GM21717 (cell line): ENCODE results near the gene SYNC.
"Not testable (repeated sequence)": the region's sequence is repeated elsewhere in the genome, so short reads cannot be mapped to it uniquely, and the experiment has no call there.

Source experiments
- ATAC-seq: cut with Tn5 transposase; IDR thresholded peaks from one replicate; pipeline ENCODE4 v1.9.1; 2021; ENCODE audit warnings: mild to moderate bottlenecking, moderate library complexity; ENCODE audit not compliant: unreplicated experiment

SYNC gene

DNA sequence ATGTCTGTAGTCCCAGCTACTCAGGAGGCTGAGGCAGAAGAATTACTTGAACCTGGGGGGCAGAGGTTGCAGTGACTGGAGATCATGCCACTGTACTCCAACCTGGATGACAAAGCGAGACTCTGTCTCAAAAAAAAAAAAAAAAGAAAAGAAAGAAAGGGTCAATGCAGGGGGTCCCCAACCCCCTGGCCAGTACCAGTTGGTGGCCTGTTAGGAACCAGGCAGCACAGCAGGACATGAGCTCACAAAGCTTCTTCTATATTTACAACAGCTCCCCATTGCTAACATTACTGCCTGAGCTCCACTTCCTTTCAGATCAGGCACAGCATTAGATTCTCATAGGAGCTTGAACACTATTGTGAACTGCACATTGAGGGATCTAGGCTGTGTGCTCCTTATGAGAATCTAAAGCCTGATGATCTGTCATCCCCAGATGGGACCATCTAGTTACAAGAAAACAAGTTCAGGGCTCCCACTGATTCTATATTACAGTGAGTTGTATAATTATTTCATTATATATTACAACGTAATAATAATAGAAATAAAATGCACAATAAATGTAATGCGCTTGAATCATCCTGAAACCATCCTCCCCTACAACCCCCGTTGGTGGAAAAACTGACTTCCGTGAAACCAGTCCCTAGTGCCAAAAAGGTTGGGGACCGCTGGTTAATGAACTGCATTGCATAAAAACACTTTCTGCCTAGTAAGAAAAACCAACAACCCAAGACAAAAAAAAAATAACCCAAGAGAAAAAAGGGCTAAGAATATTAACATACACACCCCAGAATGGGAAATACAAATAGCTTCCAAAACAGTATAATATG is 55.0 kb downstream of the SYNC start:
- no peak for ATAC-seq

DNA sequence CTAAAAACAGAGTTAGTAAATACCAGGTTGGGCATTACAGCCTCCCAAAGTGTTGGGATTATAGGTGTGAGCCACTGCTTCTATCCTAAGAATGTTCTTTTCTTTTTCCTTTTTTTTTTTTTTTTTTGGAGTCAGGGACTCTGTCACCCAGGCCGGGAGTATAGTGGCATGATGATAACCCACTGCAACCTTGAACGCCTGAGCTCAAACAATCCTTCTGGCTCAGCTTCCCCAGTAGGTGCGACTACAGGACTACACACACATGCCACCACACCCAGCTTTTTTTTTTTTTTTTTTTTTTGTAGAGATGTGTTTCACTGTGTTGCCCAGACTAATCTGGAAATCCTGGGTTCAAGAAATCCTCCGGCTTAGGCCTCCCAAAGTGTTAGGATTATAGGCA is 58.1 kb downstream of the SYNC start:
- no peak for ATAC-seq

GRCh38 chr1:32642292-32642827 is 60.2 kb downstream of the SYNC start:
- not testable (repeated sequence) for ATAC-seq

GRCh38 chr1:32639489-32640075 is 63.0 kb downstream of the SYNC start:
- no peak for ATAC-seq

DNA sequence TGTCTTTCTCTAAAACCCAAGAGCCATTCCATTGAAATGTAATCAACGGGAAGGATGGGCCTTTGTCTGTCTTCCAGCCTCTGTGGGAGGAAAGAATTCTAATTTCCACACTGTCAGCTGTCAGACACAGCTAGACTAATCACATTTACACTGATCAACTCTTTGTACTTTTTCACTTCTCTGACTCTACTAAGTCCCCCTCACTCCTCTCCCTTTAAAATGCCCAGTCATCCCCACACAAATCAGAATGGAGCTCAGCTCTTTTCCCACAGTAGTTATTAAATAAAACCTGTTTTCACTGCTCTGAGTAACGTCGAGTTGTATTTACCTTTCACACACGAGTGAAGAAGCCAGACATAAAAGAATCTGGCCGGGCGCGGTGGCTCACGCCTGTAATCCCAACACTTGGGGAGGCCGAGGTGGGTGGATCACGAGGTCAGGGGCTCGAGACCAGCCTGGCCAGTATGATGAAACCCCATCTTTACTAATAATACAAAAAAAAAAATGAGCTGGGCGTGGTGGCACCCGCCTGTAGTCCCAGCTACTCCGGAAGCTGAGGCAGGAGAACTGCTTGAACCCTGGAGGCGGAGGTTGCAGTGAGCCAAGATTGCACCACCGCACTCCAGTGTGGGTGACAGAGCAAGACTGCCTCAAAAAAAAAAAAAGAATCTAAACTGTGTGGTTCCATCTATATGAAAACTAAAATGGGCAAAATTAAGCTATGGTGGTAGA is 65.5 kb downstream of the SYNC start:
- ATAC-seq = no peak

DNA sequence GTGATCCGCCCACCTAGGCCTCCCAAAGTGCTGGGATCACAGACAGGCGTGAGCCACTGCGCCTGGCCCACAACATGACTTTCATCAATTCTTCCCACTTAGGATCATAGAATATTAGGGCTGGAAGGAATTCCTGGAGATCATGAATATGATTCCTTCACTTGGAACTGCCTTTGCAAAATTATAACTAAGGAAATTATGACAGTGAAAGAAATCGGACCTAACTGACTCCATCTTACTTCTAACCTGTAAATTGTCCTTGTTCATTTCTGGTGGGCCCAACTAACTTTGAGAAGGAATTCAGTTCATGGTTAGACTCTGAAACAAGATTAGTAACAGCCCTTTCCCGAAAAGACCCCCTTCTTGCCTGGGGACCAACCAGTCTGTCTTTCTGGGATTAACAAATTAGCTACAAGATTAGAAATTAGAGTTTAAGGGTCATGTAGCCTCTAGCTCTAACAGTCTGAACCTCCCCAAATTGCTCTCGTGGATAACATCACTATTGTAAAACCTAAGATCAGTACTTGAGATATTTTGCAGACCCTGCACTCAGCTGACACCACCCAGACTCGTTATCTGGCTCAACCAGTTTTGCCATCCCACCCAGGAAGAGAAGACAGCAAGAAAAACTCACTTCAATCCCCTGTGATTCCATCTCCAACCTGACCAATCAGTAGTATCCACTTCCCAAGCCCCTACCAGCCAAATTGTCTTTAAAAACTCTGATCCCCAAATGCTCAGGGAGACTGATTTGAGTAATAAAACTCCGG is 66.9 kb downstream of the SYNC start:
- no peak for ATAC-seq

DNA sequence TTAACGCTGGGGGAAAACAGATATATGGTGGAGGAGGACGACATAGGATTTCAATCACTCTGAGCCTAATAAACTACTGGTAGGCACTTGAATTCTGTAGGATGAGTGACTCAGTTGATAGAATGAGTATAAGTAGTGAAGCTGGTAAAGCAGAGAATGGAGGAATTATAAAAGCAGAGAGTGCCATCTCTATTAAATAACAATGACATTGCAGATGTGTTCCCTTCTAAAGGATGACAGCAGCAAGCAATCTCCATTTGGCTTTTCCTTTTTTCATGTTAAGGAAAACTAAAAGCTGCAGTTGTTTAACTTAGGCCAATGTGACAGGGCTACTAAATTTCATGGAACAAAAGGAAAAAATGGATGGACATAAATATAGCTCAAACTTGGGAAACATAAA is 69.7 kb downstream of the SYNC start:
- no peak for ATAC-seq

GRCh38 chr1:32630173-32630572 is 72.4 kb downstream of the SYNC start:
- ATAC-seq = not testable (repeated sequence)
